ENCODE results near the gene CYB5D1.

The CYB5D1 gene

GRCh38 chr17:7842380-7843256 is 15.2 kb upstream of the CYB5D1 start:
- TF ChIP-seq MAX (IDR thresholded peaks at IDR 0.05; ENCODE audit: low read depth, low read length) (no peak), CTCF (IDR thresholded peaks at IDR 0.05; ENCODE audit: low read depth, low read length) (no peak), MYC (IDR thresholded peaks at IDR 0.05; ENCODE audit: low read depth, low read length) (no peak), POLR2A (IDR thresholded peaks at IDR 0.05; ENCODE audit: extremely low read depth, insufficient read length) (no peak)
- peak; percentile 86 for DNase-seq (ENCODE audit: low read depth)
- peak overlapping the region; percentile 70 for H3K4me3 ChIP-seq (ENCODE audit: low read depth, low read length)

- H3K4me3 ChIP-seq (ENCODE audit: low read depth, low read length): peak overlapping the region; percentile 70
- DNase-seq (ENCODE audit: low read depth): no peak
- TF ChIP-seq MAX (IDR thresholded peaks at IDR 0.05; ENCODE audit: low read depth, low read length): peak; percentile 4; the same call in 1 of the 2 replicates
- TF ChIP-seq MYC (IDR thresholded peaks at IDR 0.05; ENCODE audit: low read depth, low read length): no peak
Measured at GRCh38 chr17:7843257-7843535, 14.6 kb upstream of the CYB5D1 start.

GRCh38 chr17:7843536-7844291 is 14.1 kb upstream of the CYB5D1 start:
- TF ChIP-seq MAX (IDR thresholded peaks at IDR 0.05; ENCODE audit: low read depth, low read length): peak; percentile 60
- no peak for TF ChIP-seq CTCF (IDR thresholded peaks at IDR 0.05; ENCODE audit: low read depth, low read length)
- peak; percentile 76 for TF ChIP-seq MYC (IDR thresholded peaks at IDR 0.05; ENCODE audit: low read depth, low read length)
- TF ChIP-seq POLR2A (IDR thresholded peaks at IDR 0.05; ENCODE audit: extremely low read depth, insufficient read length): no peak
- H3K4me3 ChIP-seq (ENCODE audit: low read depth, low read length): peak overlapping the region; percentile 70
- peak; percentile 78 for DNase-seq (ENCODE audit: low read depth)

GRCh38 chr17:7844292-7845154 is 13.3 kb upstream of the CYB5D1 start:
- peak overlapping the region; percentile 70 for H3K4me3 ChIP-seq (ENCODE audit: low read depth, low read length)
- TF ChIP-seq MAX (IDR thresholded peaks at IDR 0.05; ENCODE audit: low read depth, low read length) (no peak), POLR2A (IDR thresholded peaks at IDR 0.05; ENCODE audit: extremely low read depth, insufficient read length) (peak; percentile 18)
- DNase-seq (ENCODE audit: low read depth): peak; percentile 80

GRCh38 chr17:7845359-7846062 is 12.3 kb upstream of the CYB5D1 start:
- TF ChIP-seq CTCF (IDR thresholded peaks at IDR 0.05; ENCODE audit: low read depth, low read length): no peak
- TF ChIP-seq POLR2A (IDR thresholded peaks at IDR 0.05; ENCODE audit: extremely low read depth, insufficient read length): no peak
- TF ChIP-seq MYC (IDR thresholded peaks at IDR 0.05; ENCODE audit: low read depth, low read length): no peak
- no peak for TF ChIP-seq MAX (IDR thresholded peaks at IDR 0.05; ENCODE audit: low read depth, low read length)
- no peak for DNase-seq (ENCODE audit: low read depth)
- no peak overlapping the region for H3K4me3 ChIP-seq (ENCODE audit: low read depth, low read length)

All from NB4 (cell line).